Suprapubic skin (tissue), 3 donors: ENCODE data around the gene PTPN14.

Experiments
- CTCF ChIP-seq, 2 donors: fragments of 200-600 bp in 1 of 2; fragments of 450-650 bp in 1 of 2; sonication (generic) in 1 of 2; IDR thresholded peaks; one replicate each; pipeline ENCODE4 v1.5.1; 2016 to 2019; ENCODE audit warnings: antibody characterized with exemption in 2 of 2, mild to moderate bottlenecking in 1 of 2, moderate library complexity in 1 of 2
- POLR2A ChIP-seq, 2 donors: fragments of 450-650 bp; IDR thresholded peaks; one replicate each; pipeline ENCODE4 v1.6.1; 2017; ENCODE audit warnings: antibody characterized with exemption in 2 of 2, mild to moderate bottlenecking in 2 of 2, moderate library complexity in 2 of 2

GRCh38 chr1:214425716-214426425 lies 125.5 kb downstream of the PTPN14 start:
- TF ChIP-seq CTCF (IDR thresholded peaks at IDR 0.05) = no peak
- TF ChIP-seq POLR2A (IDR thresholded peaks at IDR 0.05) = no peak
